Peyer's patch (tissue), 4 donors: ENCODE data around the gene TM2D3. TPM values are rescaled to one million over a fixed set of nuclear protein-coding genes. Genes with fewer than 3 reads are reported as not detected.

Source experiments
- DNase-seq, 3 donors: peaks; one replicate each; pipeline ENCODE4 v3.0.0-alpha.2; 2017 to 2019
- H3K27ac ChIP-seq, 4 donors: fragments of 200-600 bp; sonication (generic); one replicate each; pipeline ENCODE4 v1.5.1; 2016 to 2019
- H3K27me3 ChIP-seq, 2 donors: fragments of 200-600 bp; sonication (generic); one replicate each; pipeline ENCODE4 v1.5.1; 2019
- H3K36me3 ChIP-seq, 3 donors: fragments of 200-600 bp; sonication (generic); one replicate each; pipeline ENCODE4 v1.5.1; 2016 to 2019
- H3K4me1 ChIP-seq, 4 donors: fragments of 200-600 bp; sonication (generic); one replicate each; pipeline ENCODE4 v1.5.1; 2016 to 2019
- H3K4me3 ChIP-seq, 4 donors: fragments of 200-600 bp; sonication (generic); 1 replicate in 3 of 4; 2 replicates in 1 of 4; pipeline ENCODE4 v1.5.1; 2016 to 2019; ENCODE audit warnings: mild to moderate bottlenecking in 1 of 4
- H3K9me3 ChIP-seq, 4 donors: fragments of 200-600 bp; sonication (generic); one replicate each; pipeline ENCODE4 v1.5.1; 2016 to 2019; ENCODE audit warnings: mild to moderate bottlenecking in 1 of 4
- CTCF ChIP-seq, 6 experiments: fragments of 450-650 bp in 4 of 6; fragments of 200-600 bp in 2 of 6; sonication (generic) in 1 of 6; IDR thresholded peaks; one replicate each; pipeline ENCODE4 v1.5.1; 2017 to 2019; ENCODE audit warnings: antibody characterized with exemption in 6 of 6, mild to moderate bottlenecking in 3 of 6, moderate library complexity in 1 of 6
- POLR2A ChIP-seq, 2 donors: fragments of 450-650 bp; IDR thresholded peaks; one replicate each; pipeline ENCODE4 v1.5.1; 2017; ENCODE audit warnings: antibody characterized with exemption in 2 of 2, mild to moderate bottlenecking in 2 of 2, moderate library complexity in 2 of 2
- total RNA-seq, 4 donors: library from RNA; depleted of rRNA; stranded (reverse); fragments of >200 nt; gene quantifications; one replicate each; pipeline ENCODE4 v1.1.0, GENCODE V29; 2016

The TM2D3 gene
- total RNA-seq, 4 donors from 2014 or later = 20.8 to 99.9 (median 28.5) TPM

GRCh38 chr15:101614761-101615160, 37.4 kb downstream of the TM2D3 start:
- Histone ChIP-seq H3K36me3 (no peaks in the 10 kb centered on the region), H3K4me1 (peaks cover 0 to 28% (median 2%) of the 10 kb centered on the region in 4 donors), H3K9me3 (no peaks in the 10 kb centered on the region), H3K27ac (no peak overlapping the region), H3K4me3 (no peak overlapping the region), H3K27me3 (no peaks in the 10 kb centered on the region)
- DNase-seq = no peak
- TF ChIP-seq POLR2A (IDR thresholded peaks at IDR 0.05) = no peak
- no peak for TF ChIP-seq CTCF (IDR thresholded peaks at IDR 0.05)

GRCh38 chr15:101614001-101614585, 38.1 kb downstream of the TM2D3 start:
- Histone ChIP-seq H3K27ac (no peak overlapping the region), H3K27me3 (no peaks in the 10 kb centered on the region), H3K9me3 (no peaks in the 10 kb centered on the region), H3K4me3 (no peak overlapping the region), H3K4me1 (peaks cover 0 to 28% (median 2%) of the 10 kb centered on the region in 4 donors), H3K36me3 (no peaks in the 10 kb centered on the region)
- no peak for DNase-seq
- TF ChIP-seq POLR2A (IDR thresholded peaks at IDR 0.05) (no peak), CTCF (IDR thresholded peaks at IDR 0.05) (no peak)

- DNase-seq = peak in 2 of 3 donors; percentile 87 to 88
- H3K27me3 ChIP-seq = no peaks in the 10 kb centered on the region
- TF ChIP-seq CTCF (IDR thresholded peaks at IDR 0.05) (no peak), POLR2A (IDR thresholded peaks at IDR 0.05) (no peak)
- H3K4me3 ChIP-seq = no peak overlapping the region
- no peak overlapping the region for H3K27ac ChIP-seq
- no peaks in the 10 kb centered on the region for H3K36me3 ChIP-seq
- peaks cover 0 to 28% (median 2%) of the 10 kb centered on the region in 4 donors for H3K4me1 ChIP-seq
- no peaks in the 10 kb centered on the region for H3K9me3 ChIP-seq
These were observed 38.8 kb downstream of the TM2D3 start for GRCh38 chr15:101613130-101614000.

GRCh38 chr15:101612676-101613075, 39.5 kb downstream of the TM2D3 start:
- Histone ChIP-seq H3K27ac (no peak overlapping the region), H3K9me3 (no peaks in the 10 kb centered on the region), H3K4me3 (no peak overlapping the region), H3K4me1 (peaks cover 0 to 28% (median 2%) of the 10 kb centered on the region in 4 donors), H3K36me3 (no peaks in the 10 kb centered on the region), H3K27me3 (no peaks in the 10 kb centered on the region)
- DNase-seq = no peak
- TF ChIP-seq CTCF (IDR thresholded peaks at IDR 0.05) = no peak
- TF ChIP-seq POLR2A (IDR thresholded peaks at IDR 0.05) = no peak

- peaks cover 0 to 28% (median 2%) of the 10 kb centered on the region in 4 donors for H3K4me1 ChIP-seq
- TF ChIP-seq CTCF (IDR thresholded peaks at IDR 0.05) (no peak), POLR2A (IDR thresholded peaks at IDR 0.05) (no peak)
- DNase-seq = no peak
- H3K36me3 ChIP-seq = no peaks in the 10 kb centered on the region
- H3K4me3 ChIP-seq = no peak overlapping the region
- no peaks in the 10 kb centered on the region for H3K9me3 ChIP-seq
- no peaks in the 10 kb centered on the region for H3K27me3 ChIP-seq
- no peak overlapping the region for H3K27ac ChIP-seq
These were observed 40.4 kb downstream of the TM2D3 start for GRCh38 chr15:101611580-101612299.
